K562 (cell line): Measurements from ENCODE around the gene TTC39B. TPM values are rescaled to one million over a fixed set of nuclear protein-coding genes. Genes with fewer than 3 reads are reported as not detected.

ENCODE experiments used
- DPF2 ChIP-seq: fragments of 450-650 bp; IDR thresholded peaks from 2 replicates; pipeline ENCODE4 v1.6.1; 2016
- MEF2A ChIP-seq: IDR thresholded peaks from 2 replicates; pipeline ENCODE4 v1.6.1; 2011; ENCODE audit warnings: low read depth, mild to moderate bottlenecking, low read length, moderate library complexity; ENCODE audit not compliant: control insufficient read depth
- NR2C1 ChIP-seq, 2 experiments: fragments of 450-650 bp; IDR thresholded peaks; 2 replicates each; pipeline ENCODE4 v1.6.1; 2017; ENCODE audit warnings: mild to moderate bottlenecking in 2 of 2, antibody characterized with exemption in 1 of 2, inconsistent platforms in 1 of 2, missing compliant biosample characterization in 1 of 2, missing genetic modification characterization in 1 of 2
- PTRF ChIP-seq: fragments of 450-650 bp; IDR thresholded peaks from 2 replicates; pipeline ENCODE4 v1.6.1; 2016; ENCODE audit warnings: mild to moderate bottlenecking, missing genetic modification characterization, missing compliant biosample characterization
- SAP30 ChIP-seq: fragments of 200-600 bp; sonication (generic); IDR thresholded peaks from 2 replicates; pipeline ENCODE4 v1.6.1; 2012; ENCODE audit warnings: borderline replicate concordance, low read depth, mild to moderate bottlenecking, moderate library complexity, low read length, control low read depth, inconsistent platforms; ENCODE audit not compliant: insufficient read depth, poor library complexity, severe bottlenecking
- SPI1 ChIP-seq: IDR thresholded peaks from 2 replicates; pipeline ENCODE4 v1.6.1; 2011; ENCODE audit warnings: low read depth, low read length, control low read depth, borderline replicate concordance
- USF1 ChIP-seq: sonication (generic); formaldehyde crosslinking; IDR thresholded peaks from 2 replicates; pipeline ENCODE4 v1.9.0; 2022; ENCODE audit warnings: mild to moderate bottlenecking, missing genetic modification reagents
- XRCC4 ChIP-seq: IDR thresholded peaks from one replicate; pipeline ENCODE4 v1.6.1; 2011; ENCODE audit not compliant: insufficient read depth, insufficient read length; ENCODE audit errors: extremely low read depth
- ZNF318 ChIP-seq, 2 experiments: fragments of 450-650 bp; IDR thresholded peaks; 2 replicates each; pipeline ENCODE4 v1.6.1; 2016; ENCODE audit warnings: mild to moderate bottlenecking in 2 of 2, borderline replicate concordance in 1 of 2, low read depth in 1 of 2, moderate library complexity in 1 of 2
- ZNF609 ChIP-seq: sonication (generic); formaldehyde crosslinking; IDR thresholded peaks from 2 replicates; pipeline ENCODE4 v1.8.1; 2023; ENCODE audit warnings: missing genetic modification reagents, mild to moderate bottlenecking, borderline replicate concordance
- polyA plus RNA-seq, 8 experiments: library from polyadenylated mRNA; depleted of rRNA in 4 of 8; stranded (reverse) in 5 of 8; unstranded in 3 of 8; fragments of >200 nt; fragmentation: Nextera tagmentation in 2 of 8; fragmentation: Illumina TruSeq in 1 of 8; extraction: Ambion mirVana in 2 of 8; extraction: Trizol in 1 of 8; gene quantifications; 2 replicates each; pipeline versions ENCODE4 v1.2.1 to v1.2.3, GENCODE V29; 2011 to 2014; ENCODE audit warnings: inconsistent platforms in 1 of 8, missing spikeins in 1 of 8
- total RNA-seq, 7 experiments: library from RNA; depleted of rRNA in 6 of 7; stranded (reverse); fragments of >200 nt in 6 of 7; fragmentation: Illumina TruSeq in 2 of 7; extraction: Trizol in 2 of 7; gene quantifications; 2 replicates each; pipeline versions ENCODE4 v1.2.1 to v1.2.3, GENCODE V29; 2011 to 2021; ENCODE audit warnings: low replicate concordance in 1 of 7
- TF ChIP-seq, protein P1 (sequence below): fragments of 450-650 bp; formaldehyde crosslinking; IDR thresholded peaks from 2 replicates; pipeline ENCODE4 v1.4.0; 2020; ENCODE audit warnings: mild to moderate bottlenecking, moderate library complexity

The TTC39B gene
- total and polyA plus RNA-seq, 9 of the 15 experiments (the other 6 are each of a cell fraction or from before 2014, with no cell fraction given) = 0.32 to 1.2 (median 0.95) TPM

GRCh38 chr9:15135164-15135792 lies 171.7 kb downstream of the TTC39B start (continued):
- TF ChIP-seq SAP30 (no peak), NR2C1 (IDR thresholded peaks at IDR 0.05) (no peak), NR2C1 (tag; IDR thresholded peaks at IDR 0.05) (no peak), MEF2A (no peak), ZNF318 (IDR thresholded peaks at IDR 0.05; ENCODE audit: borderline replicate concordance in 1 of 2, low read depth in 1 of 2) (no peak), USF1 (CRISPR knock-in tag) (no peak), ZNF609 (CRISPR knock-in tag) (no peak), DPF2 (no peak), XRCC4 (no peak), SPI1 (no peak), PTRF (no peak)
- TF ChIP-seq, protein P1, sequence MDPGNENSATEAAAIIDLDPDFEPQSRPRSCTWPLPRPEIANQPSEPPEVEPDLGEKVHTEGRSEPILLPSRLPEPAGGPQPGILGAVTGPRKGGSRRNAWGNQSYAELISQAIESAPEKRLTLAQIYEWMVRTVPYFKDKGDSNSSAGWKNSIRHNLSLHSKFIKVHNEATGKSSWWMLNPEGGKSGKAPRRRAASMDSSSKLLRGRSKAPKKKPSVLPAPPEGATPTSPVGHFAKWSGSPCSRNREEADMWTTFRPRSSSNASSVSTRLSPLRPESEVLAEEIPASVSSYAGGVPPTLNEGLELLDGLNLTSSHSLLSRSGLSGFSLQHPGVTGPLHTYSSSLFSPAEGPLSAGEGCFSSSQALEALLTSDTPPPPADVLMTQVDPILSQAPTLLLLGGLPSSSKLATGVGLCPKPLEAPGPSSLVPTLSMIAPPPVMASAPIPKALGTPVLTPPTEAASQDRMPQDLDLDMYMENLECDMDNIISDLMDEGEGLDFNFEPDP (CRISPR knock-in tag) = no peak
